Measurements from ENCODE around the gene HERC4.

- TF ChIP-seq POLR2A (IDR thresholded peaks at IDR 0.05; ENCODE audit: low read depth, low read length), result no peak
- TF ChIP-seq, protein P1, sequence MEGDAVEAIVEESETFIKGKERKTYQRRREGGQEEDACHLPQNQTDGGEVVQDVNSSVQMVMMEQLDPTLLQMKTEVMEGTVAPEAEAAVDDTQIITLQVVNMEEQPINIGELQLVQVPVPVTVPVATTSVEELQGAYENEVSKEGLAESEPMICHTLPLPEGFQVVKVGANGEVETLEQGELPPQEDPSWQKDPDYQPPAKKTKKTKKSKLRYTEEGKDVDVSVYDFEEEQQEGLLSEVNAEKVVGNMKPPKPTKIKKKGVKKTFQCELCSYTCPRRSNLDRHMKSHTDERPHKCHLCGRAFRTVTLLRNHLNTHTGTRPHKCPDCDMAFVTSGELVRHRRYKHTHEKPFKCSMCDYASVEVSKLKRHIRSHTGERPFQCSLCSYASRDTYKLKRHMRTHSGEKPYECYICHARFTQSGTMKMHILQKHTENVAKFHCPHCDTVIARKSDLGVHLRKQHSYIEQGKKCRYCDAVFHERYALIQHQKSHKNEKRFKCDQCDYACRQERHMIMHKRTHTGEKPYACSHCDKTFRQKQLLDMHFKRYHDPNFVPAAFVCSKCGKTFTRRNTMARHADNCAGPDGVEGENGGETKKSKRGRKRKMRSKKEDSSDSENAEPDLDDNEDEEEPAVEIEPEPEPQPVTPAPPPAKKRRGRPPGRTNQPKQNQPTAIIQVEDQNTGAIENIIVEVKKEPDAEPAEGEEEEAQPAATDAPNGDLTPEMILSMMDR (IDR thresholded peaks at IDR 0.05; ENCODE audit: extremely low read depth in 1 of 2, insufficient read depth in 1 of 2, low read depth in 1 of 2, low read length in 2 of 2), result no peak
- TF ChIP-seq, protein P2, sequence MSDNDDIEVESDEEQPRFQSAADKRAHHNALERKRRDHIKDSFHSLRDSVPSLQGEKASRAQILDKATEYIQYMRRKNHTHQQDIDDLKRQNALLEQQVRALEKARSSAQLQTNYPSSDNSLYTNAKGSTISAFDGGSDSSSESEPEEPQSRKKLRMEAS (IDR thresholded peaks at IDR 0.05; ENCODE audit: insufficient read depth, insufficient read length), result no peak
These were observed 33.6 kb upstream of the HERC4 start for GRCh38 chr10:68108653-68109052.

Data from endothelial cell of umbilical vein (primary cell).